Esophagus muscularis mucosa (tissue), 4 donors: Measurements from ENCODE around the gene MRPS30.

ENCODE experiments used
- EP300 ChIP-seq: sonication (generic); formaldehyde crosslinking; IDR thresholded peaks from one replicate; pipeline ENCODE4 v1.6.1; 2017; ENCODE audit warnings: antibody characterized with exemption
- POLR2AphosphoS5 ChIP-seq, 2 donors: sonication (generic); formaldehyde crosslinking; IDR thresholded peaks; one replicate each; pipeline ENCODE4 v1.6.1; 2017; ENCODE audit warnings: antibody characterized with exemption in 2 of 2
- TF ChIP-seq, protein P1 (sequence below), 3 experiments: fragments of 200-600 bp in 2 of 3; fragments of 450-650 bp in 1 of 3; sonication (generic) in 2 of 3; IDR thresholded peaks; one replicate each; pipeline ENCODE4 v1.5.1; 2017 to 2019; ENCODE audit warnings: antibody characterized with exemption in 3 of 3, mild to moderate bottlenecking in 2 of 3, moderate library complexity in 1 of 3

- TF ChIP-seq, protein P1, sequence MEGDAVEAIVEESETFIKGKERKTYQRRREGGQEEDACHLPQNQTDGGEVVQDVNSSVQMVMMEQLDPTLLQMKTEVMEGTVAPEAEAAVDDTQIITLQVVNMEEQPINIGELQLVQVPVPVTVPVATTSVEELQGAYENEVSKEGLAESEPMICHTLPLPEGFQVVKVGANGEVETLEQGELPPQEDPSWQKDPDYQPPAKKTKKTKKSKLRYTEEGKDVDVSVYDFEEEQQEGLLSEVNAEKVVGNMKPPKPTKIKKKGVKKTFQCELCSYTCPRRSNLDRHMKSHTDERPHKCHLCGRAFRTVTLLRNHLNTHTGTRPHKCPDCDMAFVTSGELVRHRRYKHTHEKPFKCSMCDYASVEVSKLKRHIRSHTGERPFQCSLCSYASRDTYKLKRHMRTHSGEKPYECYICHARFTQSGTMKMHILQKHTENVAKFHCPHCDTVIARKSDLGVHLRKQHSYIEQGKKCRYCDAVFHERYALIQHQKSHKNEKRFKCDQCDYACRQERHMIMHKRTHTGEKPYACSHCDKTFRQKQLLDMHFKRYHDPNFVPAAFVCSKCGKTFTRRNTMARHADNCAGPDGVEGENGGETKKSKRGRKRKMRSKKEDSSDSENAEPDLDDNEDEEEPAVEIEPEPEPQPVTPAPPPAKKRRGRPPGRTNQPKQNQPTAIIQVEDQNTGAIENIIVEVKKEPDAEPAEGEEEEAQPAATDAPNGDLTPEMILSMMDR (IDR thresholded peaks at IDR 0.05), result no peak
- no peak for TF ChIP-seq EP300
- TF ChIP-seq POLR2AphosphoS5 (IDR thresholded peaks at IDR 0.05), result no peak
These were observed 39.4 kb upstream of the MRPS30 start for GRCh38 chr5:44769200-44769876.
